NT2/D1 (cell line): ENCODE measurements around the gene KIF14.

Experiments used
- DNase-seq: peaks from one replicate; pipeline ENCODE4 v3.0.0-alpha.2; 2011; ENCODE audit warnings: low read depth, low spot score
- H3K27me3 ChIP-seq: 2 replicates; pipeline ENCODE4 v1.6.0; 2011; ENCODE audit warnings: mild to moderate bottlenecking; ENCODE audit not compliant: insufficient read length, insufficient read depth
- H3K36me3 ChIP-seq: 2 replicates; pipeline ENCODE4 v1.6.1; 2011; ENCODE audit warnings: mild to moderate bottlenecking, low read length, mixed read lengths; ENCODE audit not compliant: insufficient read depth, insufficient read length
- H3K4me1 ChIP-seq: 2 replicates; pipeline ENCODE4 v1.5.1; 2011; ENCODE audit not compliant: insufficient read depth, insufficient read length
- H3K4me3 ChIP-seq: 2 replicates; pipeline ENCODE4 v1.5.1; 2011; ENCODE audit warnings: low read depth; ENCODE audit not compliant: insufficient read length
- H3K9ac ChIP-seq: 2 replicates; pipeline ENCODE4 v1.6.0; 2011; ENCODE audit warnings: low read depth; ENCODE audit not compliant: insufficient read length
- H3K9me3 ChIP-seq: 2 replicates; pipeline ENCODE4 v1.5.1; 2011; ENCODE audit warnings: mild to moderate bottlenecking, low read length; ENCODE audit not compliant: insufficient read depth
- SUZ12 ChIP-seq: IDR thresholded peaks from 2 replicates; pipeline ENCODE4 v1.6.1; 2011; ENCODE audit not compliant: insufficient read length, insufficient read depth; ENCODE audit errors: extremely low read depth
- YY1 ChIP-seq: IDR thresholded peaks from 2 replicates; pipeline ENCODE4 v1.6.1; 2011; ENCODE audit not compliant: insufficient read length, insufficient read depth
- ZNF274 ChIP-seq: IDR thresholded peaks from 2 replicates; pipeline ENCODE4 v1.6.1; 2011; ENCODE audit warnings: mild to moderate bottlenecking, low read depth, low read length

Gene KIF14

GRCh38 chr1:200644021-200644420 is 23.5 kb upstream of the KIF14 start:
- peaks cover 29% of the 10 kb centered on the region for H3K36me3 ChIP-seq
- H3K9me3 ChIP-seq = no peaks in the 10 kb centered on the region
- peaks cover 2% of the 10 kb centered on the region for H3K4me1 ChIP-seq
- no peak for DNase-seq
- TF ChIP-seq SUZ12 = no peak
- TF ChIP-seq ZNF274 = no peak
- no peak for TF ChIP-seq YY1
- H3K27me3 ChIP-seq = no peaks in the 10 kb centered on the region
- no peak overlapping the region for H3K9ac ChIP-seq
- no peak overlapping the region for H3K4me3 ChIP-seq

DNA sequence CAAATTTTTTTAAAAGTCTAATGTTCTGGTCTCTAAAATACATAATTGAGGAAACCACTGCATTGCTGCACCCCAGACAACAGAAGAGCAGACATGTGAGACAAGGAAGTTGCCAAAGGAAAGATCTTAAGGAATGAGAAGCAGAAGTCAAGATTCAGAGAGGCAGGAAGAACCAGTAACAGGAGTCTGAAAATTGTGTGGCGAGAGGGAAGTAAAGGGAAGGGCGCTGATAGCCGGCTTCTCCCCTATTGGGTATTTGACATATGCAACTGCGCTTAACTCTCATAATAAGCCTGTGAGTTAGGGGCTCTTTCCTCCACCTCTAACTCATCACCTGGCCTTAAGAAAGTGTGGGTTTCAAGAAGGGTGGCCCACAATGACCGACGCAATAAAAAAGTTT is 21.9 kb upstream of the KIF14 start:
- no peaks in the 10 kb centered on the region for H3K9me3 ChIP-seq
- no peak overlapping the region for H3K9ac ChIP-seq
- no peak overlapping the region for H3K4me3 ChIP-seq
- peaks cover 2% of the 10 kb centered on the region for H3K4me1 ChIP-seq
- TF ChIP-seq YY1 (no peak), SUZ12 (no peak), ZNF274 (no peak)
- H3K27me3 ChIP-seq = no peaks in the 10 kb centered on the region
- DNase-seq = no peak
- peaks cover 13% of the 10 kb centered on the region for H3K36me3 ChIP-seq

GRCh38 chr1:200640963-200641401 is 20.4 kb upstream of the KIF14 start:
- no peaks in the 10 kb centered on the region for H3K9me3 ChIP-seq
- no peak overlapping the region for H3K4me3 ChIP-seq
- peaks cover 6% of the 10 kb centered on the region for H3K36me3 ChIP-seq
- no peak for TF ChIP-seq SUZ12
- TF ChIP-seq YY1 = no peak
- no peak for TF ChIP-seq ZNF274
- DNase-seq = no peak
- no peak overlapping the region for H3K9ac ChIP-seq
- peaks cover 2% of the 10 kb centered on the region for H3K4me1 ChIP-seq
- no peaks in the 10 kb centered on the region for H3K27me3 ChIP-seq

GRCh38 chr1:200640373-200640962 is 19.9 kb upstream of the KIF14 start:
- no peak for DNase-seq
- H3K36me3 ChIP-seq = peaks cover 4% of the 10 kb centered on the region
- H3K27me3 ChIP-seq = no peaks in the 10 kb centered on the region
- H3K4me3 ChIP-seq = no peak overlapping the region
- TF ChIP-seq YY1 (no peak), ZNF274 (no peak), SUZ12 (no peak)
- no peak overlapping the region for H3K9ac ChIP-seq
- no peaks in the 10 kb centered on the region for H3K9me3 ChIP-seq
- H3K4me1 ChIP-seq = peaks cover 2% of the 10 kb centered on the region

- Histone ChIP-seq H3K9ac (no peak overlapping the region), H3K4me1 (peaks cover 2% of the 10 kb centered on the region)
- TF ChIP-seq ZNF274 = no peak
- TF ChIP-seq YY1 = no peak
Measured at GRCh38 chr1:200638073-200638472, 17.5 kb upstream of the KIF14 start.

GRCh38 chr1:200636681-200637080 is 16.1 kb upstream of the KIF14 start:
- H3K27me3 ChIP-seq = no peaks in the 10 kb centered on the region
- no peaks in the 10 kb centered on the region for H3K9me3 ChIP-seq
- peaks cover 2% of the 10 kb centered on the region for H3K4me1 ChIP-seq
- H3K36me3 ChIP-seq = no peaks in the 10 kb centered on the region
- no peak for DNase-seq
- no peak overlapping the region for H3K4me3 ChIP-seq
- TF ChIP-seq YY1 = no peak
- TF ChIP-seq ZNF274 = no peak
- no peak for TF ChIP-seq SUZ12
- no peak overlapping the region for H3K9ac ChIP-seq

More at GRCh38 chr1:200638073-200638472, 17.5 kb upstream of the KIF14 start:
- Histone ChIP-seq H3K4me3 (no peak overlapping the region), H3K27me3 (no peaks in the 10 kb centered on the region), H3K9me3 (no peaks in the 10 kb centered on the region), H3K36me3 (no peaks in the 10 kb centered on the region)
- DNase-seq = no peak

- DNase-seq = no peak
Measured at GRCh38 chr1:200634261-200635122, 13.9 kb upstream of the KIF14 start.

More at GRCh38 chr1:200634261-200635122, 13.9 kb upstream of the KIF14 start:
- no peak overlapping the region for H3K9ac ChIP-seq
- no peaks in the 10 kb centered on the region for H3K9me3 ChIP-seq
- H3K4me3 ChIP-seq = no peak overlapping the region
- no peaks in the 10 kb centered on the region for H3K4me1 ChIP-seq
- TF ChIP-seq YY1 (no peak), ZNF274 (no peak), SUZ12 (no peak)
- H3K27me3 ChIP-seq = no peaks in the 10 kb centered on the region
- no peaks in the 10 kb centered on the region for H3K36me3 ChIP-seq
